Esophagus muscularis mucosa (tissue), 4 donors: ENCODE data around the gene OPN4. TPM values are rescaled to one million over a fixed set of nuclear protein-coding genes. Genes with fewer than 3 reads are reported as not detected.

Experiments
- DNase-seq: peaks from one replicate; pipeline ENCODE4 v3.0.0-alpha.2; 2017; ENCODE audit errors: extremely low spot score
- H3K27ac ChIP-seq, 4 donors: fragments of 200-600 bp; sonication (generic); replicated peaks in 1 of 4; 1 replicate in 3 of 4; 2 replicates in 1 of 4; pipeline ENCODE4 v1.5.1; 2016 to 2019; ENCODE audit warnings: mild to moderate bottlenecking in 1 of 4
- H3K27me3 ChIP-seq, 4 donors: fragments of 200-600 bp; sonication (generic); one replicate each; pipeline versions ENCODE4 v1.5.1 to v1.6.0; 2016 to 2019
- H3K36me3 ChIP-seq, 4 donors: fragments of 200-600 bp; sonication (generic); one replicate each; pipeline ENCODE4 v1.5.1; 2016 to 2019
- H3K4me1 ChIP-seq, 4 donors: fragments of 200-600 bp; sonication (generic); one replicate each; pipeline ENCODE4 v1.5.1; 2016 to 2019
- H3K4me3 ChIP-seq, 4 donors: fragments of 200-600 bp; sonication (generic); 1 replicate in 2 of 4; 2 replicates in 2 of 4; pipeline ENCODE4 v1.5.1; 2016 to 2019; ENCODE audit warnings: mild to moderate bottlenecking in 4 of 4, moderate library complexity in 1 of 4
- H3K9me3 ChIP-seq, 4 donors: fragments of 200-600 bp; sonication (generic); 1 replicate in 3 of 4; 2 replicates in 1 of 4; pipeline ENCODE4 v1.5.1; 2016 to 2019
- EP300 ChIP-seq: sonication (generic); formaldehyde crosslinking; IDR thresholded peaks from one replicate; pipeline ENCODE4 v1.6.1; 2017; ENCODE audit warnings: antibody characterized with exemption
- POLR2A ChIP-seq: fragments of 450-650 bp; IDR thresholded peaks from one replicate; pipeline ENCODE4 v1.6.1; 2017; ENCODE audit warnings: antibody characterized with exemption, moderate library complexity, mild to moderate bottlenecking, low read depth
- POLR2AphosphoS5 ChIP-seq, 2 donors: sonication (generic); formaldehyde crosslinking; IDR thresholded peaks; one replicate each; pipeline ENCODE4 v1.6.1; 2017; ENCODE audit warnings: antibody characterized with exemption in 2 of 2
- WGBS: methylation state at CpG from one replicate; pipeline ENCODE4 v1.1.5; 2018; 5-methylcytosine and 5-hydroxymethylcytosine counted together
- intact Hi-C: fragments of 100-400 bp; cut with DNase I; formaldehyde crosslinking; loops from one replicate; pipeline ENCODE4 v1.15.1; 2023
- total RNA-seq, 4 donors: library from RNA; depleted of rRNA; stranded (reverse); fragments of >200 nt; gene quantifications; one replicate each; pipeline versions ENCODE4 v1.1.0 to v1.2.1, GENCODE V29; 2016
- TF ChIP-seq, protein P1 (sequence below), 3 experiments: fragments of 200-600 bp in 2 of 3; fragments of 450-650 bp in 1 of 3; sonication (generic) in 2 of 3; IDR thresholded peaks; one replicate each; pipeline ENCODE4 v1.5.1; 2017 to 2019; ENCODE audit warnings: antibody characterized with exemption in 3 of 3, mild to moderate bottlenecking in 2 of 3, moderate library complexity in 1 of 3

Gene OPN4
- total RNA-seq, 4 donors from 2014 or later = 0.32 TPM; not detected in 3

- Histone ChIP-seq H3K4me1 (peaks cover 84 to 99% (median 85%) of the 10 kb centered on the region in 4 donors), H3K9me3 (no peaks in the 10 kb centered on the region), H3K36me3 (peaks cover 0 to 54% (median 18%) of the 10 kb centered on the region in 4 donors), H3K4me3 (no peak overlapping the region), H3K27me3 (no peaks in the 10 kb centered on the region), H3K27ac (peak overlapping the region; percentile 84 to 91 (median 86))
- intact Hi-C loops = loop anchor here (5.0 kb wide), 1 partner anchor 160 kb away; the partner anchor contains the start of gene WAPL
- DNase-seq = no peak
- TF ChIP-seq, protein P1, sequence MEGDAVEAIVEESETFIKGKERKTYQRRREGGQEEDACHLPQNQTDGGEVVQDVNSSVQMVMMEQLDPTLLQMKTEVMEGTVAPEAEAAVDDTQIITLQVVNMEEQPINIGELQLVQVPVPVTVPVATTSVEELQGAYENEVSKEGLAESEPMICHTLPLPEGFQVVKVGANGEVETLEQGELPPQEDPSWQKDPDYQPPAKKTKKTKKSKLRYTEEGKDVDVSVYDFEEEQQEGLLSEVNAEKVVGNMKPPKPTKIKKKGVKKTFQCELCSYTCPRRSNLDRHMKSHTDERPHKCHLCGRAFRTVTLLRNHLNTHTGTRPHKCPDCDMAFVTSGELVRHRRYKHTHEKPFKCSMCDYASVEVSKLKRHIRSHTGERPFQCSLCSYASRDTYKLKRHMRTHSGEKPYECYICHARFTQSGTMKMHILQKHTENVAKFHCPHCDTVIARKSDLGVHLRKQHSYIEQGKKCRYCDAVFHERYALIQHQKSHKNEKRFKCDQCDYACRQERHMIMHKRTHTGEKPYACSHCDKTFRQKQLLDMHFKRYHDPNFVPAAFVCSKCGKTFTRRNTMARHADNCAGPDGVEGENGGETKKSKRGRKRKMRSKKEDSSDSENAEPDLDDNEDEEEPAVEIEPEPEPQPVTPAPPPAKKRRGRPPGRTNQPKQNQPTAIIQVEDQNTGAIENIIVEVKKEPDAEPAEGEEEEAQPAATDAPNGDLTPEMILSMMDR (IDR thresholded peaks at IDR 0.05) = no peak
- TF ChIP-seq POLR2AphosphoS5 (IDR thresholded peaks at IDR 0.05) (no peak), POLR2A (no peak), EP300 (no peak)
- WGBS = 81% methylated on average over 21 of the region's 22 CpGs
These were observed 27.5 kb downstream of the OPN4 start for GRCh38 chr10:86681722-86682386.

GRCh38 chr10:86682675-86683074 is 28.3 kb downstream of the OPN4 start:
- Histone ChIP-seq H3K9me3 (no peaks in the 10 kb centered on the region), H3K36me3 (peaks cover 0 to 58% (median 18%) of the 10 kb centered on the region in 4 donors), H3K4me3 (no peak overlapping the region), H3K27ac (peak overlapping the region; percentile 84 to 91 (median 86)), H3K27me3 (no peaks in the 10 kb centered on the region), H3K4me1 (peaks cover 84 to 99% (median 87%) of the 10 kb centered on the region in 4 donors)
- DNase-seq = no peak
- WGBS = 75% methylated on average over 2 of the region's 2 CpGs
- intact Hi-C loops = loop anchor here (5.0 kb wide), 1 partner anchor 160 kb away; the partner anchor contains the start of gene WAPL
- TF ChIP-seq, protein P1 (IDR thresholded peaks at IDR 0.05) = no peak
- TF ChIP-seq POLR2AphosphoS5 (IDR thresholded peaks at IDR 0.05) (no peak), EP300 (no peak), POLR2A (no peak)

- peak; percentile 60 to 63 for TF ChIP-seq POLR2AphosphoS5 (IDR thresholded peaks at IDR 0.05)
- TF ChIP-seq, protein P1 (IDR thresholded peaks at IDR 0.05) = peak; percentile 40 to 65 (median 60)
- no peak for TF ChIP-seq POLR2A
- no peak for TF ChIP-seq EP300
- H3K4me3 ChIP-seq = no peak overlapping the region
- H3K27me3 ChIP-seq = no peaks in the 10 kb centered on the region
- no peak for DNase-seq
- peaks cover 77 to 100% (median 93%) of the 10 kb centered on the region in 4 donors for H3K4me1 ChIP-seq
- no CpG with 5 or more reads among the region's 9 CpGs for WGBS
- peak overlapping the region; percentile 84 to 91 (median 86) for H3K27ac ChIP-seq
- no peaks in the 10 kb centered on the region for H3K9me3 ChIP-seq
- intact Hi-C loops = loop anchor here (5.0 kb wide), 1 partner anchor 162 kb away; the partner anchor contains the start of gene WAPL
- peaks cover 0 to 43% (median 17%) of the 10 kb centered on the region in 4 donors for H3K36me3 ChIP-seq
These were observed 30.2 kb downstream of the OPN4 start for GRCh38 chr10:86684331-86685097.

GRCh38 chr10:86685416-86685815 is 31.1 kb downstream of the OPN4 start:
- H3K4me3 ChIP-seq = no peak overlapping the region
- DNase-seq = no peak
- no peaks in the 10 kb centered on the region for H3K27me3 ChIP-seq
- H3K9me3 ChIP-seq = no peaks in the 10 kb centered on the region
- intact Hi-C loops = no loop called here
- H3K27ac ChIP-seq = peak overlapping the region; percentile 84 to 91 (median 86)
- TF ChIP-seq POLR2AphosphoS5 (IDR thresholded peaks at IDR 0.05) (no peak), POLR2A (no peak), EP300 (no peak)
- TF ChIP-seq, protein P1 (IDR thresholded peaks at IDR 0.05) = no peak
- WGBS = 85% methylated on average over 6 of the region's 9 CpGs
- peaks cover 0 to 37% (median 15%) of the 10 kb centered on the region in 4 donors for H3K36me3 ChIP-seq
- peaks cover 73 to 100% (median 94%) of the 10 kb centered on the region in 4 donors for H3K4me1 ChIP-seq
